K562 (cell line): Measurements from ENCODE around the gene ALDH16A1. TPM values are rescaled to one million over a fixed set of nuclear protein-coding genes. Genes with fewer than 3 reads are reported as not detected.

ENCODE experiments used
- JUN ChIP-seq, 2 experiments: sonication (generic) in 1 of 2; formaldehyde crosslinking in 1 of 2; IDR thresholded peaks; 2 replicates each; pipeline versions ENCODE4 v1.6.1 to v1.8.0; 2012 to 2022; ENCODE audit warnings: borderline replicate concordance in 2 of 2, mild to moderate bottlenecking in 2 of 2, improper control_type of control experiment in 1 of 2, low read depth in 1 of 2, low read length in 1 of 2, missing genetic modification reagents in 1 of 2
- SRSF1 ChIP-seq: fragments of 200-400 bp; formaldehyde crosslinking; IDR thresholded peaks from 2 replicates; pipeline ENCODE4 v1.6.1; 2017; ENCODE audit warnings: mild to moderate bottlenecking, low read depth, low read length, moderate library complexity
- polyA plus RNA-seq, 8 experiments: library from polyadenylated mRNA; depleted of rRNA in 4 of 8; stranded (reverse) in 5 of 8; unstranded in 3 of 8; fragments of >200 nt; fragmentation: Nextera tagmentation in 2 of 8; fragmentation: Illumina TruSeq in 1 of 8; extraction: Ambion mirVana in 2 of 8; extraction: Trizol in 1 of 8; gene quantifications; 2 replicates each; pipeline versions ENCODE4 v1.2.1 to v1.2.3, GENCODE V29; 2011 to 2014; ENCODE audit warnings: inconsistent platforms in 1 of 8, missing spikeins in 1 of 8
- total RNA-seq, 7 experiments: library from RNA; depleted of rRNA in 6 of 7; stranded (reverse); fragments of >200 nt in 6 of 7; fragmentation: Illumina TruSeq in 2 of 7; extraction: Trizol in 2 of 7; gene quantifications; 2 replicates each; pipeline versions ENCODE4 v1.2.1 to v1.2.3, GENCODE V29; 2011 to 2021; ENCODE audit warnings: low replicate concordance in 1 of 7
- TF ChIP-seq, protein P1 (sequence below): fragments of 450-650 bp; IDR thresholded peaks from 2 replicates; pipeline ENCODE4 v1.6.1; 2016; ENCODE audit warnings: mild to moderate bottlenecking, moderate library complexity

ALDH16A1 gene
- total and polyA plus RNA-seq, 9 of the 15 experiments (the other 6 are each of a cell fraction or from before 2014, with no cell fraction given), result 2.2 to 52.2 (median 7.6) TPM

- TF ChIP-seq, protein P1, sequence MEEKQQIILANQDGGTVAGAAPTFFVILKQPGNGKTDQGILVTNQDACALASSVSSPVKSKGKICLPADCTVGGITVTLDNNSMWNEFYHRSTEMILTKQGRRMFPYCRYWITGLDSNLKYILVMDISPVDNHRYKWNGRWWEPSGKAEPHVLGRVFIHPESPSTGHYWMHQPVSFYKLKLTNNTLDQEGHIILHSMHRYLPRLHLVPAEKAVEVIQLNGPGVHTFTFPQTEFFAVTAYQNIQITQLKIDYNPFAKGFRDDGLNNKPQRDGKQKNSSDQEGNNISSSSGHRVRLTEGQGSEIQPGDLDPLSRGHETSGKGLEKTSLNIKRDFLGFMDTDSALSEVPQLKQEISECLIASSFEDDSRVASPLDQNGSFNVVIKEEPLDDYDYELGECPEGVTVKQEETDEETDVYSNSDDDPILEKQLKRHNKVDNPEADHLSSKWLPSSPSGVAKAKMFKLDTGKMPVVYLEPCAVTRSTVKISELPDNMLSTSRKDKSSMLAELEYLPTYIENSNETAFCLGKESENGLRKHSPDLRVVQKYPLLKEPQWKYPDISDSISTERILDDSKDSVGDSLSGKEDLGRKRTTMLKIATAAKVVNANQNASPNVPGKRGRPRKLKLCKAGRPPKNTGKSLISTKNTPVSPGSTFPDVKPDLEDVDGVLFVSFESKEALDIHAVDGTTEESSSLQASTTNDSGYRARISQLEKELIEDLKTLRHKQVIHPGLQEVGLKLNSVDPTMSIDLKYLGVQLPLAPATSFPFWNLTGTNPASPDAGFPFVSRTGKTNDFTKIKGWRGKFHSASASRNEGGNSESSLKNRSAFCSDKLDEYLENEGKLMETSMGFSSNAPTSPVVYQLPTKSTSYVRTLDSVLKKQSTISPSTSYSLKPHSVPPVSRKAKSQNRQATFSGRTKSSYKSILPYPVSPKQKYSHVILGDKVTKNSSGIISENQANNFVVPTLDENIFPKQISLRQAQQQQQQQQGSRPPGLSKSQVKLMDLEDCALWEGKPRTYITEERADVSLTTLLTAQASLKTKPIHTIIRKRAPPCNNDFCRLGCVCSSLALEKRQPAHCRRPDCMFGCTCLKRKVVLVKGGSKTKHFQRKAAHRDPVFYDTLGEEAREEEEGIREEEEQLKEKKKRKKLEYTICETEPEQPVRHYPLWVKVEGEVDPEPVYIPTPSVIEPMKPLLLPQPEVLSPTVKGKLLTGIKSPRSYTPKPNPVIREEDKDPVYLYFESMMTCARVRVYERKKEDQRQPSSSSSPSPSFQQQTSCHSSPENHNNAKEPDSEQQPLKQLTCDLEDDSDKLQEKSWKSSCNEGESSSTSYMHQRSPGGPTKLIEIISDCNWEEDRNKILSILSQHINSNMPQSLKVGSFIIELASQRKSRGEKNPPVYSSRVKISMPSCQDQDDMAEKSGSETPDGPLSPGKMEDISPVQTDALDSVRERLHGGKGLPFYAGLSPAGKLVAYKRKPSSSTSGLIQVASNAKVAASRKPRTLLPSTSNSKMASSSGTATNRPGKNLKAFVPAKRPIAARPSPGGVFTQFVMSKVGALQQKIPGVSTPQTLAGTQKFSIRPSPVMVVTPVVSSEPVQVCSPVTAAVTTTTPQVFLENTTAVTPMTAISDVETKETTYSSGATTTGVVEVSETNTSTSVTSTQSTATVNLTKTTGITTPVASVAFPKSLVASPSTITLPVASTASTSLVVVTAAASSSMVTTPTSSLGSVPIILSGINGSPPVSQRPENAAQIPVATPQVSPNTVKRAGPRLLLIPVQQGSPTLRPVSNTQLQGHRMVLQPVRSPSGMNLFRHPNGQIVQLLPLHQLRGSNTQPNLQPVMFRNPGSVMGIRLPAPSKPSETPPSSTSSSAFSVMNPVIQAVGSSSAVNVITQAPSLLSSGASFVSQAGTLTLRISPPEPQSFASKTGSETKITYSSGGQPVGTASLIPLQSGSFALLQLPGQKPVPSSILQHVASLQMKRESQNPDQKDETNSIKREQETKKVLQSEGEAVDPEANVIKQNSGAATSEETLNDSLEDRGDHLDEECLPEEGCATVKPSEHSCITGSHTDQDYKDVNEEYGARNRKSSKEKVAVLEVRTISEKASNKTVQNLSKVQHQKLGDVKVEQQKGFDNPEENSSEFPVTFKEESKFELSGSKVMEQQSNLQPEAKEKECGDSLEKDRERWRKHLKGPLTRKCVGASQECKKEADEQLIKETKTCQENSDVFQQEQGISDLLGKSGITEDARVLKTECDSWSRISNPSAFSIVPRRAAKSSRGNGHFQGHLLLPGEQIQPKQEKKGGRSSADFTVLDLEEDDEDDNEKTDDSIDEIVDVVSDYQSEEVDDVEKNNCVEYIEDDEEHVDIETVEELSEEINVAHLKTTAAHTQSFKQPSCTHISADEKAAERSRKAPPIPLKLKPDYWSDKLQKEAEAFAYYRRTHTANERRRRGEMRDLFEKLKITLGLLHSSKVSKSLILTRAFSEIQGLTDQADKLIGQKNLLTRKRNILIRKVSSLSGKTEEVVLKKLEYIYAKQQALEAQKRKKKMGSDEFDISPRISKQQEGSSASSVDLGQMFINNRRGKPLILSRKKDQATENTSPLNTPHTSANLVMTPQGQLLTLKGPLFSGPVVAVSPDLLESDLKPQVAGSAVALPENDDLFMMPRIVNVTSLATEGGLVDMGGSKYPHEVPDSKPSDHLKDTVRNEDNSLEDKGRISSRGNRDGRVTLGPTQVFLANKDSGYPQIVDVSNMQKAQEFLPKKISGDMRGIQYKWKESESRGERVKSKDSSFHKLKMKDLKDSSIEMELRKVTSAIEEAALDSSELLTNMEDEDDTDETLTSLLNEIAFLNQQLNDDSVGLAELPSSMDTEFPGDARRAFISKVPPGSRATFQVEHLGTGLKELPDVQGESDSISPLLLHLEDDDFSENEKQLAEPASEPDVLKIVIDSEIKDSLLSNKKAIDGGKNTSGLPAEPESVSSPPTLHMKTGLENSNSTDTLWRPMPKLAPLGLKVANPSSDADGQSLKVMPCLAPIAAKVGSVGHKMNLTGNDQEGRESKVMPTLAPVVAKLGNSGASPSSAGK, result peak; percentile 67
- TF ChIP-seq JUN (IDR thresholded peaks at IDR 0.05; ENCODE audit: borderline replicate concordance, low read depth, low read length), result no peak
- TF ChIP-seq JUN (CRISPR knock-in tag; IDR thresholded peaks at IDR 0.05; ENCODE audit: borderline replicate concordance), result no peak
- no peak for TF ChIP-seq SRSF1
Measured at GRCh38 chr19:49421039-49421877, 31.8 kb upstream of the ALDH16A1 start (continued).
